A549 (cell line): ENCODE data around the gene CIDEA. TPM values are rescaled to one million over a fixed set of nuclear protein-coding genes. Genes with fewer than 3 reads are reported as not detected.
A peak's percentile ranks its signal among the peaks of the same experiment; 100 is the strongest.

Source experiments
- ATAC-seq, 2 experiments: fragments of 200-7000 bp in 1 of 2; fragments of >200 bp in 1 of 2; cut with Nextera tagmentation in 1 of 2; cut with Tn5 transposase in 1 of 2; 3 replicates each; pipeline versions ENCODE4 v1.8.0 to v1.9.1; 2018 to 2020; ENCODE audit warnings: mild to moderate bottlenecking in 1 of 2, moderate library complexity in 1 of 2
- CTCF ChIA-PET: fragments of 300-600 bp; sonication (Branson Sonifier 250); formaldehyde crosslinking; extraction: SDS; loops from one replicate; lab custom pipeline; 2021; ENCODE audit warnings: antibody characterized with exemption, inconsistent platforms; lab: Yijun Ruan, JAX
- POLR2A ChIA-PET: fragments of 350-600 bp; formaldehyde crosslinking; extraction: SDS; loops from one replicate; lab custom pipeline; 2021; ENCODE audit warnings: antibody characterized with exemption, inconsistent platforms; lab: Yijun Ruan, JAX
- DNase-seq, 2 experiments: peaks; one replicate each; pipeline versions ENCODE4 v3.0.0 to v3.0.0-alpha.2; 2011 to 2016; ENCODE audit warnings: low read depth in 1 of 2, low spot score in 1 of 2
- FAIRE-seq: peaks from 2 replicates; lab custom pipeline; 2011; peaks lifted over from hg19 to GRCh38; lab: Jason Lieb, UNC
- H3K27ac ChIP-seq, 2 experiments: fragments of >200 bp; sonication (Bioruptor Twin); formaldehyde crosslinking; 3 replicates each; pipeline ENCODE4 v1.5.1; 2016 to 2017
- H3K4me1 ChIP-seq: fragments of >200 bp; sonication (Bioruptor Twin); formaldehyde crosslinking; 3 replicates; pipeline ENCODE4 v1.6.1; 2016
- H3K4me2 ChIP-seq: fragments of >200 bp; sonication (Bioruptor Twin); formaldehyde crosslinking; 3 replicates; pipeline ENCODE4 v1.6.1; 2016
- H3K4me3 ChIP-seq: fragments of >200 bp; sonication (Bioruptor Twin); formaldehyde crosslinking; 3 replicates; pipeline ENCODE4 v1.5.1; 2016
- H3K9me3 ChIP-seq: fragments of >200 bp; sonication (Bioruptor Twin); formaldehyde crosslinking; 3 replicates; pipeline ENCODE4 v1.6.1; 2016
- CHD4 ChIP-seq: fragments of 200-600 bp; sonication (generic); IDR thresholded peaks from 2 replicates; pipeline ENCODE4 v1.6.1; 2016; ENCODE audit warnings: antibody characterized with exemption, mild to moderate bottlenecking, borderline replicate concordance
- ESRRA ChIP-seq: fragments of 150-350 bp; IDR thresholded peaks from 2 replicates; pipeline ENCODE4 v1.6.1; 2014; ENCODE audit warnings: mild to moderate bottlenecking, low read length, borderline replicate concordance
- FOSL2 ChIP-seq, 2 experiments: fragments of 450-650 bp in 1 of 2; fragments of >200 bp in 1 of 2; sonication (Bioruptor Twin) in 1 of 2; formaldehyde crosslinking; IDR thresholded peaks; 2 replicates each; pipeline versions ENCODE4 v1.5.0 to v1.6.1; 2016 to 2020; ENCODE audit warnings: mild to moderate bottlenecking in 1 of 2, moderate library complexity in 1 of 2
- FOXS1 ChIP-seq: fragments of 250-450 bp; sonication (Bioruptor Pico); IDR thresholded peaks from 2 replicates; pipeline ENCODE4 v1.5.0; 2020; ENCODE audit warnings: mild to moderate bottlenecking, moderate library complexity
- HOXB13 ChIP-seq: fragments of 250-450 bp; sonication (Bioruptor Pico); IDR thresholded peaks from 2 replicates; pipeline ENCODE4 v1.5.0; 2020; ENCODE audit warnings: low read depth, mild to moderate bottlenecking, moderate library complexity
- KDM1A ChIP-seq: fragments of 200-600 bp; sonication (generic); IDR thresholded peaks from 2 replicates; pipeline ENCODE4 v1.6.1; 2016; ENCODE audit warnings: low read depth, mild to moderate bottlenecking
- MAFK ChIP-seq: fragments of 450-650 bp; IDR thresholded peaks from 2 replicates; pipeline ENCODE4 v1.6.1; 2014; ENCODE audit not compliant: partially characterized antibody
- NFE2L2 ChIP-seq: fragments of 150-350 bp; conservative IDR thresholded peaks from 2 replicates; pipeline ENCODE4 v1.6.1; 2014; ENCODE audit warnings: low read length
- PHF8 ChIP-seq: fragments of 200-600 bp; sonication (generic); IDR thresholded peaks from 2 replicates; pipeline ENCODE4 v1.6.1; 2016; ENCODE audit warnings: low read depth, mild to moderate bottlenecking, antibody characterized with exemption, moderate library complexity, borderline replicate concordance
- SREBF2 ChIP-seq: fragments of 450-650 bp; IDR thresholded peaks from 2 replicates; pipeline ENCODE4 v1.6.1; 2014; ENCODE audit warnings: mild to moderate bottlenecking, moderate library complexity
- ZC3H11A ChIP-seq: fragments of 450-650 bp; IDR thresholded peaks from 2 replicates; pipeline ENCODE4 v1.6.1; 2014; ENCODE audit warnings: antibody characterized with exemption, mild to moderate bottlenecking
- WGBS: methylation state at CpG from one replicate; pipeline ENCODE4 v1.1.6; 2017; ENCODE audit errors: missing lambda C conversion rate; 5-methylcytosine and 5-hydroxymethylcytosine counted together
- polyA plus RNA-seq, 4 experiments: library from polyadenylated mRNA; depleted of rRNA in 3 of 4; stranded (reverse); fragments of >200 nt; fragmentation: RNase III in 1 of 4; extraction: RNeasy Plus Mini Kit Qiagen cat#74134 plus additional on column Dnase treatment in 1 of 4; gene quantifications; 2 replicates in 3 of 4; 3 replicates in 1 of 4; pipeline ENCODE4 v1.2.3, GENCODE V29; 2011 to 2017
- TF ChIP-seq, protein P1 (sequence below): fragments of 200-600 bp; sonication (generic); IDR thresholded peaks from 2 replicates; pipeline ENCODE4 v1.6.1; 2016; ENCODE audit warnings: antibody characterized with exemption, mild to moderate bottlenecking, moderate library complexity
- TF ChIP-seq, protein P2 (sequence below): fragments of >200 bp; sonication (Bioruptor Twin); formaldehyde crosslinking; IDR thresholded peaks from 2 replicates; pipeline ENCODE4 v1.6.1; 2016
- TF ChIP-seq, protein P3 (sequence below): fragments of >200 bp; sonication (Bioruptor Twin); formaldehyde crosslinking; IDR thresholded peaks from 3 replicates; pipeline ENCODE4 v1.5.1; 2016

The CIDEA gene
- polyA plus RNA-seq, 2 of the 4 experiments (the other 2 are of a cell fraction), result not detected

DNA sequence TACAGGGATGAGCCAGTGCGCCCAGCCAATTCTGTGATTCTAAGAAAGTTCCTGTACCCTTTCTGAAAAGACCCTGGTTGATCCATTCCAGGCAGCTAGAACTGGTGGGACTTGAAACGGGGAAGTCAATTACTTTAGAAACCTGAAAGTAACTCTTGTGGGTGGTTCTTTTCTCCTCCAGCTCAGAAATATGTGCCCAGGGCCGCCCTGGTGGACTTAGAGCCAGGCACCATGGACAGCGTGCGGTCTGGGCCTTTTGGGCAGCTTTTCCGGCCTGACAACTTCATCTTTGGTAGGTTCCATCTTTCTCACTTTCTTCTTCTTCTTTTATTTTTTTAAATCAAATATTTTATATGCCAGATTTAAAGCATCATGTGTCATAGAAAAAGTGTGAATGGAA, 56.6 kb downstream of the CIDEA start:
- no peak overlapping the region for H3K4me3 ChIP-seq
- POLR2A ChIA-PET, result no interaction called here
- 95% methylated on average over 6 of the region's 6 CpGs for WGBS
- H3K4me1 ChIP-seq, result peaks cover 8% of the 10 kb centered on the region
- CTCF ChIA-PET, result interaction anchor here (1.9 to 3.8 kb wide), 2 partner anchors 17 to 39 kb away, joined by 4 to 18 read pairs; no protein-coding TSS in a partner anchor
- TF ChIP-seq, protein P1, sequence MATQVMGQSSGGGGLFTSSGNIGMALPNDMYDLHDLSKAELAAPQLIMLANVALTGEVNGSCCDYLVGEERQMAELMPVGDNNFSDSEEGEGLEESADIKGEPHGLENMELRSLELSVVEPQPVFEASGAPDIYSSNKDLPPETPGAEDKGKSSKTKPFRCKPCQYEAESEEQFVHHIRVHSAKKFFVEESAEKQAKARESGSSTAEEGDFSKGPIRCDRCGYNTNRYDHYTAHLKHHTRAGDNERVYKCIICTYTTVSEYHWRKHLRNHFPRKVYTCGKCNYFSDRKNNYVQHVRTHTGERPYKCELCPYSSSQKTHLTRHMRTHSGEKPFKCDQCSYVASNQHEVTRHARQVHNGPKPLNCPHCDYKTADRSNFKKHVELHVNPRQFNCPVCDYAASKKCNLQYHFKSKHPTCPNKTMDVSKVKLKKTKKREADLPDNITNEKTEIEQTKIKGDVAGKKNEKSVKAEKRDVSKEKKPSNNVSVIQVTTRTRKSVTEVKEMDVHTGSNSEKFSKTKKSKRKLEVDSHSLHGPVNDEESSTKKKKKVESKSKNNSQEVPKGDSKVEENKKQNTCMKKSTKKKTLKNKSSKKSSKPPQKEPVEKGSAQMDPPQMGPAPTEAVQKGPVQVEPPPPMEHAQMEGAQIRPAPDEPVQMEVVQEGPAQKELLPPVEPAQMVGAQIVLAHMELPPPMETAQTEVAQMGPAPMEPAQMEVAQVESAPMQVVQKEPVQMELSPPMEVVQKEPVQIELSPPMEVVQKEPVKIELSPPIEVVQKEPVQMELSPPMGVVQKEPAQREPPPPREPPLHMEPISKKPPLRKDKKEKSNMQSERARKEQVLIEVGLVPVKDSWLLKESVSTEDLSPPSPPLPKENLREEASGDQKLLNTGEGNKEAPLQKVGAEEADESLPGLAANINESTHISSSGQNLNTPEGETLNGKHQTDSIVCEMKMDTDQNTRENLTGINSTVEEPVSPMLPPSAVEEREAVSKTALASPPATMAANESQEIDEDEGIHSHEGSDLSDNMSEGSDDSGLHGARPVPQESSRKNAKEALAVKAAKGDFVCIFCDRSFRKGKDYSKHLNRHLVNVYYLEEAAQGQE, result peak; percentile 52; the same call in 1 of the 2 replicates
- TF ChIP-seq CHD4 (no peak), KDM1A (no peak), ZC3H11A (no peak), FOSL2 (IDR thresholded peaks at IDR 0.05) (no peak), FOSL2 (CRISPR knock-in tag; IDR thresholded peaks at IDR 0.05) (no peak)
- TF ChIP-seq, all 56 proteins: peak for 1
- Histone ChIP-seq H3K27ac (no peak overlapping the region), H3K4me2 (no peak overlapping the region), H3K9me3 (peaks cover 20% of the 10 kb centered on the region)
- FAIRE-seq (no peak), DNase-seq (no peak), ATAC-seq (no peak)

DNA sequence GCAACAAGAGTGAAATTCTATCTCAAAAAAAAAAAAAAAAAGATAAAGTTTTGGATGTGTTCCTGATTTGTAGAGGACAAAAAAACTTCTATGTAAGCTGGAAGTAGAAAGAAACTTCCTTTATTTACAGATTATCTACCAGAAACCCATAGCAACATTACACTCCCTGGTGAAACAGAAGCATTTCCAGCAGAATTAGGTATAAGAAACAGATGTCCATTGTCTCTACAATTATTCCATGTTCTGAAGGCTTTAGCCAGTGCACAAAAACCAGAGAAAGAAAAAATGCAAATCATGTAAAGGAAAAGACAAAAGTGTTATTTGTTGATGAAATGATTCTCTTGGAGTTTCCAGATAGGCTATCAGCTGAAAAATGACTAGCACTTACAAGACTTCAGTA, 58.8 kb downstream of the CIDEA start:
- H3K4me3 ChIP-seq, result no peak overlapping the region
- TF ChIP-seq HOXB13, result no peak
- TF ChIP-seq, all 56 proteins: peak for 0
- FAIRE-seq (no peak), DNase-seq (no peak), ATAC-seq (no peak)
- Histone ChIP-seq H3K4me1 (peaks cover 8% of the 10 kb centered on the region), H3K9me3 (peaks cover 20% of the 10 kb centered on the region), H3K4me2 (no peak overlapping the region), H3K27ac (no peak overlapping the region)
- ChIA-PET POLR2A (no interaction called here), CTCF (interaction anchor here (1.1 to 1.6 kb wide), 3 partner anchors 22 to 42 kb away, joined by 4 to 6 read pairs (median 5); no protein-coding TSS in a partner anchor)

DNA sequence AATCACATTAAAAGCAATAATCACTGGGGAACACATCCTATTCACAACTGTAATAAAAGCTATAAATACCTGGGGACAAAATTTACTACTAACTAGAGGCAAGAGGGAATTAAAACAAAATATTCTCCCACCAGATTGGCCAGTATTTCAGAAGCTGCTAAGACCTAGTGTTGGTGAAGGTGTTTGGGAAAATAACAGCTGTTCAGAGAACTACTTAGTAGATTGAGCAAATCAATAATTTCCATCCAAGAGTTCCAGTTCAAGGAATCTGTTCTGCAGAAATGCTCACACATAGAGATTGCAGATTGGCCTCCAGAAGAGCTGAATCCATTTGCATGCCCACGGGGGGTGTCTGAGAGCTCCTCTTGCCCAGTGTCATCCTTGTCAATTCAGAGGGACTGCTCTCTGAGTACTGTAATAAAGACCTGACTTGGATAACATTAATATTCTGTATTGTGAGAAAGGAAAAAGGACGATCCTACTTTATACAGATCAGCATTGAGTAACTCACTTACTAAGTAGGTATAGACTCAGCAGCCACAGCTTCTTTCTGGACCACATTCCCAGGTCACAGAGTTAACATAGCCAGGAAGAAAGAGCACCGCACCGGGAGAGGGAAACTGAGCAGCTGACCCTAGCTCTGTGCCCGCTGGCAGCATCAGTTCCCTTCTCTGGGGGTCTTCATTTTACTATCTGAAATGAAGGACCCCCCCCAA, 59.5 kb downstream of the CIDEA start:
- Histone ChIP-seq H3K4me2 (no peak overlapping the region), H3K4me1 (peaks cover 8% of the 10 kb centered on the region), H3K9me3 (peaks cover 20% of the 10 kb centered on the region), H3K27ac (no peak overlapping the region), H3K4me3 (no peak overlapping the region)
- 96% methylated on average over 5 of the region's 5 CpGs for WGBS
- no peak for TF ChIP-seq FOXS1
- TF ChIP-seq PHF8, result no peak
- TF ChIP-seq, protein P1, result no peak
- TF ChIP-seq, protein P2, sequence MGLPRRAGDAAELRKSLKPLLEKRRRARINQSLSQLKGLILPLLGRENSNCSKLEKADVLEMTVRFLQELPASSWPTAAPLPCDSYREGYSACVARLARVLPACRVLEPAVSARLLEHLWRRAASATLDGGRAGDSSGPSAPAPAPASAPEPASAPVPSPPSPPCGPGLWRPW, result no peak
- no peak for TF ChIP-seq ESRRA
- TF ChIP-seq MAFK, result no peak
- no peak for TF ChIP-seq SREBF2
- TF ChIP-seq, protein P3, sequence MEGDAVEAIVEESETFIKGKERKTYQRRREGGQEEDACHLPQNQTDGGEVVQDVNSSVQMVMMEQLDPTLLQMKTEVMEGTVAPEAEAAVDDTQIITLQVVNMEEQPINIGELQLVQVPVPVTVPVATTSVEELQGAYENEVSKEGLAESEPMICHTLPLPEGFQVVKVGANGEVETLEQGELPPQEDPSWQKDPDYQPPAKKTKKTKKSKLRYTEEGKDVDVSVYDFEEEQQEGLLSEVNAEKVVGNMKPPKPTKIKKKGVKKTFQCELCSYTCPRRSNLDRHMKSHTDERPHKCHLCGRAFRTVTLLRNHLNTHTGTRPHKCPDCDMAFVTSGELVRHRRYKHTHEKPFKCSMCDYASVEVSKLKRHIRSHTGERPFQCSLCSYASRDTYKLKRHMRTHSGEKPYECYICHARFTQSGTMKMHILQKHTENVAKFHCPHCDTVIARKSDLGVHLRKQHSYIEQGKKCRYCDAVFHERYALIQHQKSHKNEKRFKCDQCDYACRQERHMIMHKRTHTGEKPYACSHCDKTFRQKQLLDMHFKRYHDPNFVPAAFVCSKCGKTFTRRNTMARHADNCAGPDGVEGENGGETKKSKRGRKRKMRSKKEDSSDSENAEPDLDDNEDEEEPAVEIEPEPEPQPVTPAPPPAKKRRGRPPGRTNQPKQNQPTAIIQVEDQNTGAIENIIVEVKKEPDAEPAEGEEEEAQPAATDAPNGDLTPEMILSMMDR, result no peak
- no peak for TF ChIP-seq NFE2L2
- POLR2A ChIA-PET, result no interaction called here
- CTCF ChIA-PET, result interaction anchor here (0.7 to 1.6 kb wide), 5 partner anchors 13 to 43 kb away, joined by 3 to 6 read pairs (median 4); no protein-coding TSS in a partner anchor
- DNase-seq (no peak), ATAC-seq (no peak), FAIRE-seq (no peak)
